ENCODE data around the gene LRBA. TPM values are rescaled to one million over a fixed set of nuclear protein-coding genes. Genes with fewer than 3 reads are reported as not detected.

LRBA gene
- total RNA-seq, 2 donors from 2014 or later, result 37.7 to 70.5 TPM

- Mint-ChIP-seq H3K4me3 (no peak overlapping the region), H3K27me3 (no peaks in the 10 kb centered on the region), H3K9me3 (no peaks in the 10 kb centered on the region), H3K36me3 (peaks cover 11% of the 10 kb centered on the region), H3K27ac (no peak overlapping the region), H3K4me1 (ENCODE audit: low read depth in 2 of 2) (peaks cover 3 to 7% of the 10 kb centered on the region in 2 donors)
- DNase-seq (ENCODE audit: low spot score) (no peak), ATAC-seq (no peak)
These were observed 696.6 kb downstream of the LRBA start for GRCh38 chr4:150318527-150318926.

GRCh38 chr4:150316332-150317205 is 698.5 kb downstream of the LRBA start:
- Mint-ChIP-seq H3K4me1 (ENCODE audit: low read depth in 2 of 2) (peaks cover 3 to 7% of the 10 kb centered on the region in 2 donors), H3K27ac (no peak overlapping the region), H3K9me3 (no peaks in the 10 kb centered on the region), H3K4me3 (no peak overlapping the region), H3K36me3 (peaks cover 11% of the 10 kb centered on the region), H3K27me3 (no peaks in the 10 kb centered on the region)
- DNase-seq (ENCODE audit: low spot score), result no peak
- no peak for ATAC-seq

GRCh38 chr4:150315691-150316090 is 699.4 kb downstream of the LRBA start:
- Mint-ChIP-seq H3K36me3 (peaks cover 7% of the 10 kb centered on the region), H3K27me3 (no peaks in the 10 kb centered on the region), H3K27ac (no peak overlapping the region), H3K4me3 (no peak overlapping the region), H3K9me3 (no peaks in the 10 kb centered on the region), H3K4me1 (ENCODE audit: low read depth in 2 of 2) (peaks cover 0 to 7% of the 10 kb centered on the region in 2 donors)
- DNase-seq (ENCODE audit: low spot score) (no peak), ATAC-seq (no peak)

GRCh38 chr4:150315175-150315574 is 699.9 kb downstream of the LRBA start:
- ATAC-seq, result no peak
- Mint-ChIP-seq H3K4me3 (no peak overlapping the region), H3K4me1 (ENCODE audit: low read depth in 2 of 2) (peaks cover 0 to 7% of the 10 kb centered on the region in 2 donors), H3K36me3 (peaks cover 7% of the 10 kb centered on the region), H3K9me3 (no peaks in the 10 kb centered on the region), H3K27ac (no peak overlapping the region), H3K27me3 (no peaks in the 10 kb centered on the region)
- no peak for DNase-seq (ENCODE audit: low spot score)

GRCh38 chr4:150314031-150314430 is 701.1 kb downstream of the LRBA start:
- Mint-ChIP-seq H3K9me3 (no peaks in the 10 kb centered on the region), H3K4me3 (no peak overlapping the region), H3K27me3 (no peaks in the 10 kb centered on the region), H3K4me1 (ENCODE audit: low read depth in 2 of 2) (peaks cover 0 to 7% of the 10 kb centered on the region in 2 donors), H3K27ac (no peak overlapping the region), H3K36me3 (peaks cover 7% of the 10 kb centered on the region)
- DNase-seq (ENCODE audit: low spot score) (no peak), ATAC-seq (no peak)

- Mint-ChIP-seq H3K9me3 (no peaks in the 10 kb centered on the region), H3K27me3 (no peaks in the 10 kb centered on the region), H3K36me3 (peaks cover 6% of the 10 kb centered on the region), H3K27ac (no peak overlapping the region), H3K4me3 (no peak overlapping the region), H3K4me1 (ENCODE audit: low read depth in 2 of 2) (no peaks in the 10 kb centered on the region)
- ATAC-seq (no peak), DNase-seq (ENCODE audit: low spot score) (no peak)
These were observed 704.8 kb downstream of the LRBA start for GRCh38 chr4:150310159-150310895.

- H3K27me3 Mint-ChIP-seq, result no peaks in the 10 kb centered on the region
- H3K9me3 Mint-ChIP-seq, result no peaks in the 10 kb centered on the region
- no peak overlapping the region for H3K27ac Mint-ChIP-seq
- DNase-seq (ENCODE audit: low spot score) (no peak), ATAC-seq (no peak)
- H3K36me3 Mint-ChIP-seq, result no peaks in the 10 kb centered on the region
- H3K4me1 Mint-ChIP-seq (ENCODE audit: low read depth in 2 of 2), result no peaks in the 10 kb centered on the region
- no peak overlapping the region for H3K4me3 Mint-ChIP-seq
These were observed 706.1 kb downstream of the LRBA start for GRCh38 chr4:150308824-150309472.

GRCh38 chr4:150306719-150307118 is 708.4 kb downstream of the LRBA start:
- Mint-ChIP-seq H3K4me3 (no peak overlapping the region), H3K36me3 (no peaks in the 10 kb centered on the region), H3K27ac (no peak overlapping the region), H3K4me1 (ENCODE audit: low read depth in 2 of 2) (no peaks in the 10 kb centered on the region), H3K9me3 (no peaks in the 10 kb centered on the region), H3K27me3 (no peaks in the 10 kb centered on the region)
- DNase-seq (ENCODE audit: low spot score) (no peak), ATAC-seq (no peak)

GRCh38 chr4:150305995-150306394 is 709.1 kb downstream of the LRBA start:
- no peak overlapping the region for H3K27ac Mint-ChIP-seq
- H3K4me1 Mint-ChIP-seq (ENCODE audit: low read depth in 2 of 2), result no peaks in the 10 kb centered on the region
- no peaks in the 10 kb centered on the region for H3K27me3 Mint-ChIP-seq
- H3K4me3 Mint-ChIP-seq, result no peak overlapping the region
- no peaks in the 10 kb centered on the region for H3K36me3 Mint-ChIP-seq
- DNase-seq (ENCODE audit: low spot score) (no peak), ATAC-seq (no peak)
- no peaks in the 10 kb centered on the region for H3K9me3 Mint-ChIP-seq

- peak in 1 of 2 donors; percentile 69 for ATAC-seq
- Mint-ChIP-seq H3K27ac (peak overlapping the region in 1 of 2 donors; percentile 57), H3K36me3 (no peaks in the 10 kb centered on the region), H3K4me1 (ENCODE audit: low read depth in 2 of 2) (no peaks in the 10 kb centered on the region), H3K9me3 (no peaks in the 10 kb centered on the region), H3K4me3 (no peak overlapping the region), H3K27me3 (no peaks in the 10 kb centered on the region)
- DNase-seq (ENCODE audit: low spot score), result no peak
These were observed 712.5 kb downstream of the LRBA start for GRCh38 chr4:150302553-150302952.

- Mint-ChIP-seq H3K27me3 (no peaks in the 10 kb centered on the region), H3K4me1 (ENCODE audit: low read depth in 2 of 2) (no peaks in the 10 kb centered on the region), H3K9me3 (no peaks in the 10 kb centered on the region), H3K36me3 (no peaks in the 10 kb centered on the region), H3K4me3 (no peak overlapping the region), H3K27ac (no peak overlapping the region)
- DNase-seq (ENCODE audit: low spot score) (no peak), ATAC-seq (no peak)
These were observed 715.3 kb downstream of the LRBA start for GRCh38 chr4:150299816-150300215.

GRCh38 chr4:150297861-150298474 is 717.1 kb downstream of the LRBA start:
- ATAC-seq, result no peak
- Mint-ChIP-seq H3K9me3 (no peaks in the 10 kb centered on the region), H3K4me3 (no peak overlapping the region), H3K4me1 (ENCODE audit: low read depth in 2 of 2) (no peaks in the 10 kb centered on the region), H3K36me3 (no peaks in the 10 kb centered on the region), H3K27ac (no peak overlapping the region), H3K27me3 (no peaks in the 10 kb centered on the region)
- DNase-seq (ENCODE audit: low spot score), result no peak

- no peak overlapping the region for H3K4me3 Mint-ChIP-seq
- H3K27ac Mint-ChIP-seq, result no peak overlapping the region
- no peaks in the 10 kb centered on the region for H3K36me3 Mint-ChIP-seq
- DNase-seq (ENCODE audit: low spot score) (no peak), ATAC-seq (no peak)
- H3K9me3 Mint-ChIP-seq, result no peaks in the 10 kb centered on the region
- no peaks in the 10 kb centered on the region for H3K27me3 Mint-ChIP-seq
- no peaks in the 10 kb centered on the region for H3K4me1 Mint-ChIP-seq (ENCODE audit: low read depth in 2 of 2)
These were observed 725.2 kb downstream of the LRBA start for GRCh38 chr4:150289881-150290280.
